ENCODE measurements around the gene ATP8A2. TPM values are rescaled to one million over a fixed set of nuclear protein-coding genes. Genes with fewer than 3 reads are reported as not detected.

The ATP8A2 gene
- total RNA-seq, 2 donors from 2014 or later: 0.41 to 1.6 TPM

DNA sequence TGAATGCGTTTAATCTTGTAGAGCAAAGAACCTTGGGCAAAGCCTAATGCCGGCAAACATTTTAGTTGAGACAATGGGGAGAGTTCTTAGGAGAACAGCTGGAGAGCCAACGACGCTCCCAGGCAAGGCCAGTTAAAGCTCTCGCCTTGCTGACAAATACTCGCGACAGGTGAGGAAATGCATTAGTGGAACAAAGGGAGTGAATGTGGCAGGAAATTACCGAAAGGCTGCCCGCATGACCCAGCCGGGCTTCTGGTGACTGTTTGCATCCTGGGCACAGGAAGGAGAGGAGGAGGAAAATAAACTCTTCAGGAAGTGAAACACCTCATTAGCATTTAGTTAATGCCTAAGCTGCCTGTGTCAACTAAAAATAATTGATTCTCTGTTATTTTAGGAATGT, 605.4 kb downstream of the ATP8A2 start:
- no peak for ATAC-seq (ENCODE audit: insufficient number of reproducible peaks, low FRiP score, low read depth)
- H3K9me3 ChIP-seq: no peaks in the 10 kb centered on the region
- no peaks in the 10 kb centered on the region for H3K4me1 ChIP-seq (ENCODE audit: control insufficient read depth in 1 of 2, low read depth in 2 of 2)
- no peaks in the 10 kb centered on the region for H3K36me3 ChIP-seq
- no peak overlapping the region for H3K4me3 ChIP-seq
- no peaks in the 10 kb centered on the region for H3K27me3 ChIP-seq (replicated peaks; ENCODE audit: insufficient read depth)
- no peak for DNase-seq (ENCODE audit: low spot score)
- TF ChIP-seq, protein P1, sequence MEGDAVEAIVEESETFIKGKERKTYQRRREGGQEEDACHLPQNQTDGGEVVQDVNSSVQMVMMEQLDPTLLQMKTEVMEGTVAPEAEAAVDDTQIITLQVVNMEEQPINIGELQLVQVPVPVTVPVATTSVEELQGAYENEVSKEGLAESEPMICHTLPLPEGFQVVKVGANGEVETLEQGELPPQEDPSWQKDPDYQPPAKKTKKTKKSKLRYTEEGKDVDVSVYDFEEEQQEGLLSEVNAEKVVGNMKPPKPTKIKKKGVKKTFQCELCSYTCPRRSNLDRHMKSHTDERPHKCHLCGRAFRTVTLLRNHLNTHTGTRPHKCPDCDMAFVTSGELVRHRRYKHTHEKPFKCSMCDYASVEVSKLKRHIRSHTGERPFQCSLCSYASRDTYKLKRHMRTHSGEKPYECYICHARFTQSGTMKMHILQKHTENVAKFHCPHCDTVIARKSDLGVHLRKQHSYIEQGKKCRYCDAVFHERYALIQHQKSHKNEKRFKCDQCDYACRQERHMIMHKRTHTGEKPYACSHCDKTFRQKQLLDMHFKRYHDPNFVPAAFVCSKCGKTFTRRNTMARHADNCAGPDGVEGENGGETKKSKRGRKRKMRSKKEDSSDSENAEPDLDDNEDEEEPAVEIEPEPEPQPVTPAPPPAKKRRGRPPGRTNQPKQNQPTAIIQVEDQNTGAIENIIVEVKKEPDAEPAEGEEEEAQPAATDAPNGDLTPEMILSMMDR (IDR thresholded peaks at IDR 0.05): no peak
- H3K27ac ChIP-seq: no peak overlapping the region

DNA sequence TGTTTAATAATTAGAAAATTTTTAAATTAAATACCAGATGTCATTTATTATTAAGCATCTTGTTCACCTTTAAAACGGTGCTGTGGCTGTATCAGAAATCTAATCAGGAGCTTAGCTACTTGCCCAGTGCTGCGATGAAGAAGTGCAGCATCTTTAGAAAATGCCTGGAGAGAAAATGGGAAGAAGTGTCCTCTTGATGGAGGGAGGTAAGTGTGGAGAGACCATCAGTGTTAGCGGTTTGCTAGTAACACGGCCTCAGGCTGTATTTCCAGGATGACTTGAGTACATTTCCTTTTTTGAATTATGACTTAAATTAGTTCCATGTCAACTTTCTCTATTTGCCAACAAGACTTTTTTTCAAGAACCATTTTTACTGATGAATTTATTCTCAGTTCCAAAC, 605.9 kb downstream of the ATP8A2 start:
- ATAC-seq (ENCODE audit: insufficient number of reproducible peaks, low FRiP score, low read depth) (no peak), DNase-seq (ENCODE audit: low spot score) (no peak)
- Histone ChIP-seq H3K9me3 (no peaks in the 10 kb centered on the region), H3K4me3 (no peak overlapping the region), H3K4me1 (ENCODE audit: control insufficient read depth in 1 of 2, low read depth in 2 of 2) (no peaks in the 10 kb centered on the region), H3K27ac (no peak overlapping the region), H3K27me3 (replicated peaks; ENCODE audit: insufficient read depth) (no peaks in the 10 kb centered on the region), H3K36me3 (no peaks in the 10 kb centered on the region)
- TF ChIP-seq, protein P1 (IDR thresholded peaks at IDR 0.05): no peak

DNA sequence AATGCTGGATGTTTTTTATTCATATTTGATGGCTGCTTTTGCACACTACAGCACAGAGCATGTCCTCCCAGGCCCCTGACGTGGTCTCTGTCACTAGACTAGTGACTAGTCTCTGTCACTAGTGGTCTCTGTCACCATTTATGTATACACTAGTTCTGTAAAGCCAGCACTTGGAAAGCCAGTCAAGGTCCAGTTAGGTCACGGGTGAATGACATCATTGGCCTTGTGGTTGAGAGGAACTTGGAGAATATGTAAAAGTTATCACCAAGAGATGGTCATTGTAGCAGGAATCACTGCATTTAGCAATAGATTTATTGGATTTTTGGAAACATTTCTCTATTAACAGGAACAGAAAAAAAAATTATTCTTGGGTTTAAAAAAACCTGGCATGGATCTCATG, 607.2 kb downstream of the ATP8A2 start:
- ATAC-seq (ENCODE audit: insufficient number of reproducible peaks, low FRiP score, low read depth) (no peak), DNase-seq (ENCODE audit: low spot score) (no peak)
- no peaks in the 10 kb centered on the region for H3K27me3 ChIP-seq (replicated peaks; ENCODE audit: insufficient read depth)
- TF ChIP-seq, protein P1 (IDR thresholded peaks at IDR 0.05): no peak
- H3K36me3 ChIP-seq: no peaks in the 10 kb centered on the region
- H3K4me1 ChIP-seq (ENCODE audit: control insufficient read depth in 1 of 2, low read depth in 2 of 2): no peaks in the 10 kb centered on the region
- H3K9me3 ChIP-seq: no peaks in the 10 kb centered on the region
- no peak overlapping the region for H3K27ac ChIP-seq
- no peak overlapping the region for H3K4me3 ChIP-seq

DNA sequence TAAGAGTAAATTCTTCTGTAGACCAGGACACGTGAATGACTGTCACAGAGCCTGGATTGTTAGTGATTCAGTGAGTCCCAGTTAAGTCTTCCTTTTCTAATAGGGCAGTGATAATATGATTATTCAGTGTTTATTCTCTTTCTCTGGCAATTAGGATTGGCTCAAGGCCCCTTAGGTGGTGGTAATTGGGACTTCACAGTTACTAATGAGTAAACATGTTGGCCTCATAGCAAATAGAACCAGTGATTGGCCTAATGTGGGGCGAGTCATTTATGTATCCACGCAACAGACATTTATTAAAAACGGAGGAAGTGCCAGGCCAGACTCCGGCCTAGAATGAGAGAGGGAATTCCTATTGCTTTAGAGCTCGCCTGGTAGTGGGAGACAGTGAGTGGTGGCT, 607.6 kb downstream of the ATP8A2 start:
- H3K27me3 ChIP-seq (replicated peaks; ENCODE audit: insufficient read depth): no peaks in the 10 kb centered on the region
- H3K27ac ChIP-seq: no peak overlapping the region
- ATAC-seq (ENCODE audit: insufficient number of reproducible peaks, low FRiP score, low read depth) (no peak), DNase-seq (ENCODE audit: low spot score) (no peak)
- no peak overlapping the region for H3K4me3 ChIP-seq
- no peaks in the 10 kb centered on the region for H3K36me3 ChIP-seq
- TF ChIP-seq, protein P1 (IDR thresholded peaks at IDR 0.05): no peak
- H3K9me3 ChIP-seq: no peaks in the 10 kb centered on the region
- H3K4me1 ChIP-seq (ENCODE audit: control insufficient read depth in 1 of 2, low read depth in 2 of 2): no peaks in the 10 kb centered on the region

DNA sequence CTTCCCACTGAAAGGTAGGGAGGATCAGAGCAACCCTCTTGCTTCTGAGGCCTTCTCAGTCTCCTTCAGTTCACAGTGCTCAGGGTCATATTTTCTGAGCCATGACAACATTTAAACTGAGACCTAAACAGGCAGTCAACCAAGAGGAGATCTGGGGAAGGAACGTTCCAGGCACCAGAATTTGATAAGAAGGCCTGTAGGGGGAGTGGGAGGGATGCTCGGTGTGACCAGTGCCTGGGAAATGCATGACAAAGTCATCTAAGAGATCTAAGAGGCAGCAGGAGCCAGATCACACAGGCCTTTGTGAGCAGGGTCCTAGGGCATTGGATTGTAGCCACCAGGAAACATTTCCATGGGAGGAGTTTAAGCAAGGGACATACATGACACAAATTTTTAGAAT, 608.5 kb downstream of the ATP8A2 start:
- ATAC-seq (ENCODE audit: insufficient number of reproducible peaks, low FRiP score, low read depth) (no peak), DNase-seq (ENCODE audit: low spot score) (no peak)
- no peaks in the 10 kb centered on the region for H3K4me1 ChIP-seq (ENCODE audit: control insufficient read depth in 1 of 2, low read depth in 2 of 2)
- no peak overlapping the region for H3K4me3 ChIP-seq
- no peak overlapping the region for H3K27ac ChIP-seq
- TF ChIP-seq, protein P1 (IDR thresholded peaks at IDR 0.05): peak; percentile 8
- H3K27me3 ChIP-seq (replicated peaks; ENCODE audit: insufficient read depth): no peaks in the 10 kb centered on the region
- no peaks in the 10 kb centered on the region for H3K9me3 ChIP-seq
- H3K36me3 ChIP-seq: no peaks in the 10 kb centered on the region
